ENCODE measurements around the gene MSI2.

MSI2 gene

DNA sequence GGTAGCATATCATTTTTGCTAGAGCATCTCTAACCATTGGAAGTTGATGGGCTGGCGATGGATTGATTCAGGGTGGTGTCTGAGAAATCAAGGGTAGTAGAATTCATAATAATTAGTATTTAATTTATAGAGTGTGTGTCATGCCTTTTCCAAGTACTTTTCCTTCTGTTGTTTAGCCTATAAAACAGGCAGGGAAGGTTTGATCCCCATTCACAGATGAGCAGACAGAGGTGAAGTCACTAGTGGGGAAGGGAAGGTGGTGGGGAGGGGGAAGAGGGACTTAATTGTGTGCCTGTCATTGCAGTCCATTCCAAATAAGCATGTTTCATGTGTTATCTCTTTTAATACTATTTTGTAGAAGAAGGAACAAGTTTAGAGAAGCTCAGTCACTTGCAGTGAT lies 131.3 kb downstream of the MSI2 start:
- no peak for DNase-seq
- Histone ChIP-seq H3K27me3 (ENCODE audit: insufficient read depth, low read depth, severe bottlenecking) (no peaks in the 10 kb centered on the region), H3K9me3 (ENCODE audit: severe bottlenecking) (peaks cover 20% of the 10 kb centered on the region), H3K4me3 (ENCODE audit: low read depth, low read length) (no peak overlapping the region), H3K27ac (peak overlapping the region; percentile 37), H3K36me3 (peaks cover 47% of the 10 kb centered on the region)
- TF ChIP-seq, protein P1, sequence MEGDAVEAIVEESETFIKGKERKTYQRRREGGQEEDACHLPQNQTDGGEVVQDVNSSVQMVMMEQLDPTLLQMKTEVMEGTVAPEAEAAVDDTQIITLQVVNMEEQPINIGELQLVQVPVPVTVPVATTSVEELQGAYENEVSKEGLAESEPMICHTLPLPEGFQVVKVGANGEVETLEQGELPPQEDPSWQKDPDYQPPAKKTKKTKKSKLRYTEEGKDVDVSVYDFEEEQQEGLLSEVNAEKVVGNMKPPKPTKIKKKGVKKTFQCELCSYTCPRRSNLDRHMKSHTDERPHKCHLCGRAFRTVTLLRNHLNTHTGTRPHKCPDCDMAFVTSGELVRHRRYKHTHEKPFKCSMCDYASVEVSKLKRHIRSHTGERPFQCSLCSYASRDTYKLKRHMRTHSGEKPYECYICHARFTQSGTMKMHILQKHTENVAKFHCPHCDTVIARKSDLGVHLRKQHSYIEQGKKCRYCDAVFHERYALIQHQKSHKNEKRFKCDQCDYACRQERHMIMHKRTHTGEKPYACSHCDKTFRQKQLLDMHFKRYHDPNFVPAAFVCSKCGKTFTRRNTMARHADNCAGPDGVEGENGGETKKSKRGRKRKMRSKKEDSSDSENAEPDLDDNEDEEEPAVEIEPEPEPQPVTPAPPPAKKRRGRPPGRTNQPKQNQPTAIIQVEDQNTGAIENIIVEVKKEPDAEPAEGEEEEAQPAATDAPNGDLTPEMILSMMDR (IDR thresholded peaks at IDR 0.05; ENCODE audit: low read depth, low read length): no peak

DNA sequence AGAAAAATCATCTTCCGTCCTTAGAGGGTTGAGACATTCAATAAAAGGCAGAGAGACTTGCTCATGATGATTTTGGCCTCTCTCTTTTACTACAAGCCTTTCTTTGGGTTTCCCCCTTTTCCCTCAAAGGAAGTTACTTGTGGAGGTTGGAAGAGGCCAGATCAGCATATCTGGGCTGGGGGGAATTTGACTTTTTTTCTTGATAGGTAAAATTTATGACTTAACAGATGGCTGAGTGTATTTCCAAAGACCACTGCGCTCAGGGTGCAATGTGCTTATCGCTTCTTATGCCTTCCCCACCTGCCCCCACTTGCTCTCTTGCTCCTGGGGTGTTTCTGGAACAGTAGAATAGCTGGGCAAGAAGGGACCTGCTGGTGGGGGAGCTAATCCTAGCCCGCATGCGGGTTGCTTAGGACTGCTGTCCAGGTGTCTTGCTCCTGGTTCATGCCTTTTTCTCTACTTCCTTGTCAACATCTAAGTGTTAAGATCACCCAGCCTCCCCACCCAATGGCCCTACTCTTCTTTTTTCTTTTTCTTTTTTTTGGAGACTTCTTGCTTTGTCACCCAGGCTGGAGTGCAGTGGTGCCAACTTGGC lies 131.9 kb downstream of the MSI2 start:
- peak overlapping the region; percentile 37 for H3K27ac ChIP-seq
- H3K9me3 ChIP-seq (ENCODE audit: severe bottlenecking): peaks cover 25% of the 10 kb centered on the region
- H3K4me3 ChIP-seq (ENCODE audit: low read depth, low read length): no peak overlapping the region
- peak; percentile 37 for DNase-seq
- H3K36me3 ChIP-seq: peaks cover 54% of the 10 kb centered on the region
- H3K27me3 ChIP-seq (ENCODE audit: insufficient read depth, low read depth, severe bottlenecking): no peaks in the 10 kb centered on the region
- TF ChIP-seq, protein P1 (IDR thresholded peaks at IDR 0.05; ENCODE audit: low read depth, low read length): no peak

DNA sequence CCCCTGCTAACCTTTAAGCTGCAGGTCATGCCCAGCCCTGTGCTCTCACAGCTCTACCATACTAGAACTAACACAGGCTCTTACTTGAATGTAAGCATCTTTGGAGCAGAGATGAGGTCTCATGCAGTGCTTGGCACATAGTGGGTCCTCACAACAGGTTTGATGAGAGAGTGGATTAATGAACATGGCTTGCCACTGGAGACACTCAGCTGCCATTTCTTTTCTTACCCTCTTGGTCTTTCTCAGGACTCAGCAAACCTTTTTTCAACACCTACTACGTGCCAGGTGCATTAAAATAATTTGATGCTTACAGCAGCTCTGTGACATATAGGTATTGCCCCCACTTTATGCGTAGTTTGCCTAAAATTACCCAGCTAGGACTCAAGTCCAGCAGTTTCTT lies 133.2 kb downstream of the MSI2 start:
- DNase-seq: no peak
- Histone ChIP-seq H3K4me3 (ENCODE audit: low read depth, low read length) (no peak overlapping the region), H3K27me3 (ENCODE audit: insufficient read depth, low read depth, severe bottlenecking) (no peaks in the 10 kb centered on the region), H3K9me3 (ENCODE audit: severe bottlenecking) (peaks cover 34% of the 10 kb centered on the region), H3K36me3 (peaks cover 61% of the 10 kb centered on the region), H3K27ac (no peak overlapping the region)
- TF ChIP-seq, protein P1 (IDR thresholded peaks at IDR 0.05; ENCODE audit: low read depth, low read length): no peak

DNA sequence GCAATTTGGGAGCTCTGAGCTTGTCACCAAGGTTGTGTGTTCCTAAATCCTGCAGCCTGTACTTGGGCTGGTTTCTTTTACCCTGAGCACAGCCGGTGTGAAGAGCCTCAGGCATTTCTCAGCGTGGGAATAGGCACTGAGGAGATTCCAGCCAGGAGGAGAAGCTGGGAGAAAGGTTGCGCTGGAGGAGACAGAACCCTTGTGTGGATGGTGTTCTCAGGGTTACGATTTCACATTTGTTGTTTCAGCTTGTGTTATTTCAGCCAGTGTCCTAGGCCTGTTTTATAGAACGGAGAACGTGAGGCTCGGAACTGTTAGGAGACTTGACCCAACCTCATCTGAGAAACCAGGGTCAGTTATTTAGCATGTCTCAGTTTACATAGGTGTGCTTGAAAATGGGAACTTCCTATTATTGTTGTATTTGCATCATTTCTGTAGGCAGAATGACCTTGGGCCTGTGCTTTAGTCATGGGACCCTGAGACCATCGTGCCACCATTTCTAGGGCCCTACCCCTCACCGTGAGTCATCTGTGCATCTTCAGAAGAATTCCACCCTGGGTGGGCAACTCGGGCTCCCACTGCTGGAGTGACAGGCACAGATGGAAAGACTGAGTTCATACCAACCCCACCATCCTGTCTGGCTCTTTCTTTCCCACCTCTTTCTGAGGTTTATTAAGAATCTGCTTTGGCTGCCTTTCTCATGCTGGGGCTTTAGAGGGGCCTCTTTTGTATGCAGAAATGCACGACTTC lies 134.9 kb downstream of the MSI2 start:
- Histone ChIP-seq H3K27me3 (ENCODE audit: insufficient read depth, low read depth, severe bottlenecking) (no peaks in the 10 kb centered on the region), H3K9me3 (ENCODE audit: severe bottlenecking) (peaks cover 34% of the 10 kb centered on the region), H3K36me3 (peaks cover 67% of the 10 kb centered on the region), H3K27ac (no peak overlapping the region), H3K4me3 (ENCODE audit: low read depth, low read length) (no peak overlapping the region)
- no peak for DNase-seq
- TF ChIP-seq, protein P1 (IDR thresholded peaks at IDR 0.05; ENCODE audit: low read depth, low read length): no peak

DNA sequence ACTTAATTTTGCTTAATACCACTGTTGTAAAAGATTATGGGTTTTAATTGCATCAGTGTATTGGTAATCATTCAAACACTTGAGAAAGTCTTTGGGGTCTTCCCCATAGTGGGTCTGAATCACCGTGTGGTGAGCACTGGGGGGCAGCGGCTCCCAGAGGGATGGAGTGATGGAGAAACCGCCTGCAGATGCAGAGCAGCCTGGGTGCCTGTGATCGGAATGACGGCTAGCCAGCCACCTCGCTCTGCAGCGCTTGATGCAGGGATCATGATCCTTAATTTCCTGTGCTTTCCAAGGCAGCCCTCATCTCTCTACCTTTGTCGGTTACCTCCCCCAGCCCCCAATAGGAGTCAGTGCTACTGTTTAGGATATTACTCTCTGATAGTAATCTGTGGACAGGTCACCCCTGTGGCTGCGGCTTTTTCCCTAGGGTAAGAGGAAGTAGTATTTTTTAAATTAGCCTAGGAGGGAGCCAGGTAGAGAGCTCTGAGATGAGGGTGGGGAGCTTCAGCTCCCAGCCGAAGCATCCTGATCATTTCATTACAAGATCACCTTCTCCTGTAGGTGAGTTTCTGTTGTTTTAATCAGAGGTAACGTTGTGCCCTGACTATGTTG lies 135.6 kb downstream of the MSI2 start:
- Histone ChIP-seq H3K27me3 (ENCODE audit: insufficient read depth, low read depth, severe bottlenecking) (no peaks in the 10 kb centered on the region), H3K36me3 (peaks cover 67% of the 10 kb centered on the region), H3K9me3 (ENCODE audit: severe bottlenecking) (peaks cover 29% of the 10 kb centered on the region), H3K27ac (no peak overlapping the region), H3K4me3 (ENCODE audit: low read depth, low read length) (no peak overlapping the region)
- TF ChIP-seq, protein P1 (IDR thresholded peaks at IDR 0.05; ENCODE audit: low read depth, low read length): no peak
- no peak for DNase-seq
